Esophagus muscularis mucosa (tissue), 4 donors: ENCODE results near the gene NELFB. TPM values are rescaled to one million over a fixed set of nuclear protein-coding genes. Genes with fewer than 3 reads are reported as not detected.

Experiments used
- DNase-seq: peaks from one replicate; pipeline ENCODE4 v3.0.0-alpha.2; 2017; ENCODE audit errors: extremely low spot score
- H3K27ac ChIP-seq, 4 donors: fragments of 200-600 bp; sonication (generic); replicated peaks in 1 of 4; 1 replicate in 3 of 4; 2 replicates in 1 of 4; pipeline ENCODE4 v1.5.1; 2016 to 2019; ENCODE audit warnings: mild to moderate bottlenecking in 1 of 4
- H3K27me3 ChIP-seq, 4 donors: fragments of 200-600 bp; sonication (generic); one replicate each; pipeline versions ENCODE4 v1.5.1 to v1.6.0; 2016 to 2019
- H3K36me3 ChIP-seq, 4 donors: fragments of 200-600 bp; sonication (generic); one replicate each; pipeline ENCODE4 v1.5.1; 2016 to 2019
- H3K4me1 ChIP-seq, 4 donors: fragments of 200-600 bp; sonication (generic); one replicate each; pipeline ENCODE4 v1.5.1; 2016 to 2019
- H3K4me3 ChIP-seq, 4 donors: fragments of 200-600 bp; sonication (generic); 1 replicate in 2 of 4; 2 replicates in 2 of 4; pipeline ENCODE4 v1.5.1; 2016 to 2019; ENCODE audit warnings: mild to moderate bottlenecking in 4 of 4, moderate library complexity in 1 of 4
- H3K9me3 ChIP-seq, 4 donors: fragments of 200-600 bp; sonication (generic); 1 replicate in 3 of 4; 2 replicates in 1 of 4; pipeline ENCODE4 v1.5.1; 2016 to 2019
- CTCF ChIP-seq, 3 experiments: fragments of 200-600 bp in 2 of 3; fragments of 450-650 bp in 1 of 3; sonication (generic) in 2 of 3; IDR thresholded peaks; one replicate each; pipeline ENCODE4 v1.5.1; 2017 to 2019; ENCODE audit warnings: antibody characterized with exemption in 3 of 3, mild to moderate bottlenecking in 2 of 3, moderate library complexity in 1 of 3
- EP300 ChIP-seq: sonication (generic); formaldehyde crosslinking; IDR thresholded peaks from one replicate; pipeline ENCODE4 v1.6.1; 2017; ENCODE audit warnings: antibody characterized with exemption
- POLR2A ChIP-seq: fragments of 450-650 bp; IDR thresholded peaks from one replicate; pipeline ENCODE4 v1.6.1; 2017; ENCODE audit warnings: antibody characterized with exemption, moderate library complexity, mild to moderate bottlenecking, low read depth
- POLR2AphosphoS5 ChIP-seq, 2 donors: sonication (generic); formaldehyde crosslinking; IDR thresholded peaks; one replicate each; pipeline ENCODE4 v1.6.1; 2017; ENCODE audit warnings: antibody characterized with exemption in 2 of 2
- WGBS: methylation state at CpG from one replicate; pipeline ENCODE4 v1.1.5; 2018; 5-methylcytosine and 5-hydroxymethylcytosine counted together
- intact Hi-C: fragments of 100-400 bp; cut with DNase I; formaldehyde crosslinking; loops from one replicate; pipeline ENCODE4 v1.15.1; 2023
- total RNA-seq, 4 donors: library from RNA; depleted of rRNA; stranded (reverse); fragments of >200 nt; gene quantifications; one replicate each; pipeline versions ENCODE4 v1.1.0 to v1.2.1, GENCODE V29; 2016

The NELFB gene
- 10 to 100 TPM; 26.6 to 73.2 (median 48.8) TPM for total RNA-seq

- Histone ChIP-seq H3K27me3 (no peaks in the 10 kb centered on the region), H3K9me3 (no peaks in the 10 kb centered on the region), H3K4me3 (peak within 1 kb of the TSS; percentile 81 to 100 (median 94)), H3K27ac (peak within 1 kb of the TSS; percentile 77 to 84 (median 82)), H3K4me1 (peaks cover 25 to 34% (median 29%) of the 10 kb centered on the region in 4 donors), H3K36me3 (peaks cover 0 to 35% (median 29%) of the 10 kb centered on the region in 4 donors)
- WGBS: 6% methylated on average over 8 of the region's 105 CpGs
- TF ChIP-seq EP300 (no peak), CTCF (IDR thresholded peaks at IDR 0.05) (peak in 1 of 3 experiments; percentile 40), POLR2A (peak; percentile 12), POLR2AphosphoS5 (IDR thresholded peaks at IDR 0.05) (peak; percentile 80 to 81)
- peak; percentile 95 for DNase-seq
- intact Hi-C loops: no loop called here
These were observed at the start of gene NELFB for GRCh38 chr9:137254624-137255447. TSS of gene NELFB (plus strand) at chr9:137255327.

- Histone ChIP-seq H3K4me1 (peaks cover 43 to 54% (median 50%) of the 10 kb centered on the region in 4 donors), H3K27ac (no peak overlapping the region), H3K27me3 (no peaks in the 10 kb centered on the region), H3K9me3 (no peaks in the 10 kb centered on the region), H3K4me3 (peak overlapping the region; percentile 78 to 95 (median 87)), H3K36me3 (peaks cover 0 to 36% (median 3%) of the 10 kb centered on the region in 4 donors)
- intact Hi-C loops: no loop called here
- no peak for DNase-seq
- TF ChIP-seq CTCF (IDR thresholded peaks at IDR 0.05): no peak
- no peak for TF ChIP-seq POLR2A
- no peak for TF ChIP-seq POLR2AphosphoS5 (IDR thresholded peaks at IDR 0.05)
- TF ChIP-seq EP300: no peak
- 74% methylated on average over 7 of the region's 7 CpGs for WGBS
These were observed 48.5 kb upstream of the NELFB start for GRCh38 chr9:137206602-137207001.

- intact Hi-C loops: no loop called here
- 89% methylated on average over 10 of the region's 13 CpGs for WGBS
- Histone ChIP-seq H3K9me3 (no peaks in the 10 kb centered on the region), H3K27me3 (no peaks in the 10 kb centered on the region), H3K4me1 (peaks cover 5 to 10% (median 8%) of the 10 kb centered on the region in 4 donors), H3K4me3 (no peak overlapping the region), H3K36me3 (peaks cover 0 to 60% (median 15%) of the 10 kb centered on the region in 4 donors), H3K27ac (no peak overlapping the region)
- TF ChIP-seq POLR2A (no peak), CTCF (IDR thresholded peaks at IDR 0.05) (no peak), EP300 (no peak), POLR2AphosphoS5 (IDR thresholded peaks at IDR 0.05) (no peak)
- DNase-seq: no peak
These were observed 43.6 kb upstream of the NELFB start for GRCh38 chr9:137211532-137211931.

GRCh38 chr9:137212520-137212919 lies 42.6 kb upstream of the NELFB start:
- peaks cover 0 to 61% (median 15%) of the 10 kb centered on the region in 4 donors for H3K36me3 ChIP-seq
- TF ChIP-seq POLR2A (no peak), EP300 (no peak), POLR2AphosphoS5 (IDR thresholded peaks at IDR 0.05) (no peak), CTCF (IDR thresholded peaks at IDR 0.05) (no peak)
- DNase-seq: no peak

More at GRCh38 chr9:137212520-137212919, 42.6 kb upstream of the NELFB start:
- intact Hi-C loops: no loop called here
- Histone ChIP-seq H3K27me3 (no peaks in the 10 kb centered on the region), H3K27ac (no peak overlapping the region), H3K4me3 (no peak overlapping the region), H3K9me3 (no peaks in the 10 kb centered on the region), H3K4me1 (peaks cover under 1 to 10% (median 7%) of the 10 kb centered on the region in 4 donors)
- WGBS: 81% methylated on average over 10 of the region's 21 CpGs
